Upper lobe of right lung (tissue), 1 donor: ENCODE measurements around the gene EFTUD2. TPM values are rescaled to one million over a fixed set of nuclear protein-coding genes. Genes with fewer than 3 reads are reported as not detected.
A peak's percentile ranks its signal among the peaks of the same experiment; 100 is the strongest.

ENCODE experiments used
- ATAC-seq: fragments of 200-7000 bp; cut with Tn5 transposase; one replicate; pipeline ENCODE4 v1.9.1; 2020; ENCODE audit warnings: mild to moderate bottlenecking, moderate library complexity
- DNase-seq: peaks from one replicate; pipeline ENCODE4 v3.0.0-alpha.2; 2020
- H3K27ac ChIP-seq: fragments of 200-600 bp; one replicate; pipeline ENCODE4 v1.8.0; 2022
- H3K27me3 ChIP-seq: fragments of 200-600 bp; one replicate; pipeline ENCODE4 v1.8.0; 2022; ENCODE audit warnings: mild to moderate bottlenecking
- H3K36me3 ChIP-seq: fragments of 200-600 bp; one replicate; pipeline ENCODE4 v1.8.0; 2022
- H3K4me1 ChIP-seq: fragments of 200-600 bp; one replicate; pipeline ENCODE4 v1.8.0; 2022
- H3K4me3 ChIP-seq: fragments of 200-600 bp; one replicate; pipeline ENCODE4 v1.8.0; 2022; ENCODE audit warnings: mild to moderate bottlenecking
- H3K9me3 ChIP-seq: fragments of 200-600 bp; one replicate; pipeline ENCODE4 v1.8.0; 2022
- intact Hi-C: fragments of 100-400 bp; cut with DNase I; formaldehyde crosslinking; loops from one replicate; pipeline ENCODE4 v1.11.0; 2022
- total RNA-seq: library from RNA; stranded (reverse); fragmentation: NEBNext Ultra II Directional; extraction: Animal tissue kit (Norgen Biotek cat#: 25700); gene quantifications from one replicate; pipeline ENCODE4 v1.2.1, GENCODE V29; 2021
- TF ChIP-seq, protein P1 (sequence below): fragments of 200-600 bp; IDR thresholded peaks from one replicate; pipeline ENCODE4 v1.8.0; 2022; ENCODE audit warnings: antibody characterized with exemption
- donor health status: DM: no; HTN: yes; CAD: no; lungs with severe emphysema.

The EFTUD2 gene
- total RNA-seq, 1 donor from 2014 or later: 74.4 TPM

GRCh38 chr17:44887971-44888954 lies 11.0 kb downstream of the EFTUD2 start:
- Histone ChIP-seq H3K4me3 (no peak overlapping the region), H3K27ac (no peak overlapping the region), H3K27me3 (no peaks in the 10 kb centered on the region), H3K36me3 (peaks cover 61% of the 10 kb centered on the region), H3K9me3 (no peaks in the 10 kb centered on the region), H3K4me1 (peaks cover 7% of the 10 kb centered on the region)
- intact Hi-C loops: no loop called here
- peak; percentile 66 for ATAC-seq
- TF ChIP-seq, protein P1, sequence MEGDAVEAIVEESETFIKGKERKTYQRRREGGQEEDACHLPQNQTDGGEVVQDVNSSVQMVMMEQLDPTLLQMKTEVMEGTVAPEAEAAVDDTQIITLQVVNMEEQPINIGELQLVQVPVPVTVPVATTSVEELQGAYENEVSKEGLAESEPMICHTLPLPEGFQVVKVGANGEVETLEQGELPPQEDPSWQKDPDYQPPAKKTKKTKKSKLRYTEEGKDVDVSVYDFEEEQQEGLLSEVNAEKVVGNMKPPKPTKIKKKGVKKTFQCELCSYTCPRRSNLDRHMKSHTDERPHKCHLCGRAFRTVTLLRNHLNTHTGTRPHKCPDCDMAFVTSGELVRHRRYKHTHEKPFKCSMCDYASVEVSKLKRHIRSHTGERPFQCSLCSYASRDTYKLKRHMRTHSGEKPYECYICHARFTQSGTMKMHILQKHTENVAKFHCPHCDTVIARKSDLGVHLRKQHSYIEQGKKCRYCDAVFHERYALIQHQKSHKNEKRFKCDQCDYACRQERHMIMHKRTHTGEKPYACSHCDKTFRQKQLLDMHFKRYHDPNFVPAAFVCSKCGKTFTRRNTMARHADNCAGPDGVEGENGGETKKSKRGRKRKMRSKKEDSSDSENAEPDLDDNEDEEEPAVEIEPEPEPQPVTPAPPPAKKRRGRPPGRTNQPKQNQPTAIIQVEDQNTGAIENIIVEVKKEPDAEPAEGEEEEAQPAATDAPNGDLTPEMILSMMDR: no peak
- DNase-seq: no peak

- Histone ChIP-seq H3K4me3 (no peak overlapping the region), H3K27me3 (no peaks in the 10 kb centered on the region), H3K27ac (no peak overlapping the region), H3K9me3 (no peaks in the 10 kb centered on the region), H3K36me3 (peaks cover 61% of the 10 kb centered on the region), H3K4me1 (peaks cover 7% of the 10 kb centered on the region)
- TF ChIP-seq, protein P1: no peak
- no peak for DNase-seq
- no peak for ATAC-seq
- intact Hi-C loops: no loop called here
Observed at GRCh38 chr17:44887016-44887415, 12.2 kb downstream of the EFTUD2 start.

- Histone ChIP-seq H3K4me3 (no peak overlapping the region), H3K9me3 (no peaks in the 10 kb centered on the region), H3K27me3 (no peaks in the 10 kb centered on the region), H3K36me3 (peaks cover 68% of the 10 kb centered on the region), H3K27ac (no peak overlapping the region), H3K4me1 (peaks cover 7% of the 10 kb centered on the region)
- intact Hi-C loops: no loop called here
- DNase-seq: no peak
- no peak for ATAC-seq
- TF ChIP-seq, protein P1: no peak
Observed at GRCh38 chr17:44884941-44885340, 14.3 kb downstream of the EFTUD2 start.

- H3K4me3 ChIP-seq: no peak overlapping the region
- H3K4me1 ChIP-seq: no peaks in the 10 kb centered on the region
- no peak overlapping the region for H3K27ac ChIP-seq
- peaks cover 100% of the 10 kb centered on the region for H3K36me3 ChIP-seq
- DNase-seq (no peak), ATAC-seq (no peak)
- H3K27me3 ChIP-seq: no peaks in the 10 kb centered on the region
- intact Hi-C loops: no loop called here
- TF ChIP-seq, protein P1: no peak
- no peaks in the 10 kb centered on the region for H3K9me3 ChIP-seq
Observed at GRCh38 chr17:44881145-44881544, 18.1 kb downstream of the EFTUD2 start.

GRCh38 chr17:44880062-44880461 lies 19.2 kb downstream of the EFTUD2 start:
- no peak overlapping the region for H3K4me3 ChIP-seq

More at GRCh38 chr17:44880062-44880461, 19.2 kb downstream of the EFTUD2 start:
- TF ChIP-seq, protein P1: no peak
- intact Hi-C loops: no loop called here
- Histone ChIP-seq H3K36me3 (peaks cover 100% of the 10 kb centered on the region), H3K4me1 (no peaks in the 10 kb centered on the region), H3K27ac (no peak overlapping the region), H3K27me3 (no peaks in the 10 kb centered on the region), H3K9me3 (no peaks in the 10 kb centered on the region)
- no peak for ATAC-seq
- DNase-seq: no peak
